ENCODE measurements around the gene RANBP1. TPM values are rescaled to one million over a fixed set of nuclear protein-coding genes. Genes with fewer than 3 reads are reported as not detected.

RANBP1 gene
- total and polyA plus RNA-seq, 2 of the 4 experiments (the other 2 are of a cell fraction) = 173 to 376 TPM

DNA sequence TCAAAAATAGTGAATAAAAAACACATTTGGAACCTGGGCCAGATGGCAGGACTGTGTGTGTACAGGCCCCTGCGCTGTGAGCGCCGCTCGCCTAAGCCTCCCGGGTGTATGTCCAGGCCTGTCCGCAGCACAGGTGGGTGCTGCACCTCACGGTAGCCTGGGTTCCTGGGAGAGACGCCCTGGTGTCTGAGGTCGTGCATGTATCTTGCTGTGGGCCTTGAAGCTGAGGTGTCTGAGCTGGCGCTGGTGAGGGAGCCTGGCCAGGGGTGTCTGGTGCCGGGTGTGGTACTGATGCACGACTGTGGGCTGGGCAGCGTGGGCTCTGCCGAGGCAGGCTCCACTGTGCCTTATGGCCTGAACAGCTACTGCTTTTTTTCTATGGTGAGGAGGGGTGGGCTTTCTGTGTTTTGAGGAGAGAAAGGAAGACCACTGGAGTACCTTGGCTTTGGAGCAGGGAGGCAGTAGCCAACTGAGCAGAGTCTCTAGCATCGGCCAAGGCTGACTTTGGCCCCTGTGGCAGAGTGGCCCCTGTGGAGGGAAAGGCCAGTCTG, 11.5 kb downstream of the RANBP1 start:
- BruUV-seq (replicated peaks) = no TSS peak
- no peak overlapping the region for H3K27ac ChIP-seq (ENCODE audit: insufficient read depth, low read length)
- dilution Hi-C loops (cut with HindIII; ENCODE audit: low sequenced_read_pairs, unreplicated experiment) (no loop called here), intact Hi-C loops (cut with micrococcal nuclease) (no loop called here), in situ Hi-C loops (cut with MboI; ENCODE audit: low sequenced_read_pairs) (no loop called here)
- H2BK15ac ChIP-seq (ENCODE audit: low read depth, low read length) = no peak overlapping the region
- no peak overlapping the region for H3K56ac ChIP-seq (ENCODE audit: extremely low read depth, insufficient read depth, low read length)
- no peak overlapping the region for H4K8ac ChIP-seq (ENCODE audit: low read depth in 2 of 2, low read length in 2 of 2)
- no peak overlapping the region for H3K4ac ChIP-seq (ENCODE audit: low read depth, low read length)
- no peak overlapping the region for H3K14ac ChIP-seq (replicated peaks; ENCODE audit: low read depth, low read length)
- CTCF ChIA-PET = no interaction called here
- H3K23ac ChIP-seq (ENCODE audit: low read depth, low read length) = no peak overlapping the region
- peaks cover 31% of the 10 kb centered on the region for H4K20me1 ChIP-seq (ENCODE audit: insufficient read depth, low read length)
- H2BK20ac ChIP-seq (ENCODE audit: low read depth, low read length) = no peak overlapping the region
- H2BK120ac ChIP-seq (ENCODE audit: low read depth, low read length) = no peak overlapping the region
- no peak overlapping the region for H2AK9ac ChIP-seq (replicated peaks; ENCODE audit: low read depth, low read length, poor library complexity)
- no peak overlapping the region for H3K9ac ChIP-seq (ENCODE audit: low read depth, low read length)
- H3K18ac ChIP-seq (ENCODE audit: low read depth, low read length) = no peak overlapping the region
- no peak overlapping the region for H3K4me3 ChIP-seq (ENCODE audit: insufficient read depth, low read depth, low read length)
- WGBS, 2 experiments (ENCODE audit: extremely low coverage in 2 of 2, insufficient read length in 1 of 2) = 93% methylated on average over 10 of the region's 15 CpGs; no CpG with 5 or more reads in 1 of the 2 experiments
- no peaks in the 10 kb centered on the region for H3K27me3 ChIP-seq (ENCODE audit: control insufficient read depth, insufficient read depth, low read length)
- no peak overlapping the region for H3K4me2 ChIP-seq (ENCODE audit: low read depth, low read length)
- no peak overlapping the region for H2AK5ac ChIP-seq (ENCODE audit: low read depth, low read length)
- H3K4me1 ChIP-seq (ENCODE audit: control insufficient read depth, insufficient read depth, low read length) = peaks cover 4% of the 10 kb centered on the region; the same call in 1 of the 2 replicates
- DNase-seq = no peak
- TF ChIP-seq POLR2A (IDR thresholded peaks at IDR 0.05; ENCODE audit: low read depth, low read length) (no peak), CHD1 (IDR thresholded peaks at IDR 0.05; ENCODE audit: low read depth, low read length) (no peak), RAD21 (IDR thresholded peaks at IDR 0.05; ENCODE audit: low read length) (no peak), MAZ (IDR thresholded peaks at IDR 0.05; ENCODE audit: borderline replicate concordance, low read depth, low read length) (no peak), CTCF (conservative IDR thresholded peaks at IDR 0.05; ENCODE audit: low read depth, low read length) (no peak), FOS (IDR thresholded peaks at IDR 0.05; ENCODE audit: low read depth, low read length) (no peak), NFE2L2 (IDR thresholded peaks at IDR 0.05; ENCODE audit: low read depth, low read length) (no peak), RFX5 (IDR thresholded peaks at IDR 0.05; ENCODE audit: low read depth, low read length) (no peak), BHLHE40 (IDR thresholded peaks at IDR 0.05; ENCODE audit: low read depth, low read length) (no peak), RCOR1 (IDR thresholded peaks at IDR 0.05; ENCODE audit: insufficient replicate concordance, low read length) (no peak), SMC3 (IDR thresholded peaks at IDR 0.05; ENCODE audit: low read depth, low read length) (no peak), CEBPB (IDR thresholded peaks at IDR 0.05; ENCODE audit: low read depth, low read length) (no peak), MXI1 (IDR thresholded peaks at IDR 0.05; ENCODE audit: borderline replicate concordance, low read depth, low read length) (no peak), MAFK (IDR thresholded peaks at IDR 0.05; ENCODE audit: low read depth, low read length) (no peak)
- TF ChIP-seq, protein P1, sequence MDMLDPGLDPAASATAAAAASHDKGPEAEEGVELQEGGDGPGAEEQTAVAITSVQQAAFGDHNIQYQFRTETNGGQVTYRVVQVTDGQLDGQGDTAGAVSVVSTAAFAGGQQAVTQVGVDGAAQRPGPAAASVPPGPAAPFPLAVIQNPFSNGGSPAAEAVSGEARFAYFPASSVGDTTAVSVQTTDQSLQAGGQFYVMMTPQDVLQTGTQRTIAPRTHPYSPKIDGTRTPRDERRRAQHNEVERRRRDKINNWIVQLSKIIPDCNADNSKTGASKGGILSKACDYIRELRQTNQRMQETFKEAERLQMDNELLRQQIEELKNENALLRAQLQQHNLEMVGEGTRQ (IDR thresholded peaks at IDR 0.05; ENCODE audit: low read depth, low read length) = no peak
- TF ChIP-seq, protein P2, sequence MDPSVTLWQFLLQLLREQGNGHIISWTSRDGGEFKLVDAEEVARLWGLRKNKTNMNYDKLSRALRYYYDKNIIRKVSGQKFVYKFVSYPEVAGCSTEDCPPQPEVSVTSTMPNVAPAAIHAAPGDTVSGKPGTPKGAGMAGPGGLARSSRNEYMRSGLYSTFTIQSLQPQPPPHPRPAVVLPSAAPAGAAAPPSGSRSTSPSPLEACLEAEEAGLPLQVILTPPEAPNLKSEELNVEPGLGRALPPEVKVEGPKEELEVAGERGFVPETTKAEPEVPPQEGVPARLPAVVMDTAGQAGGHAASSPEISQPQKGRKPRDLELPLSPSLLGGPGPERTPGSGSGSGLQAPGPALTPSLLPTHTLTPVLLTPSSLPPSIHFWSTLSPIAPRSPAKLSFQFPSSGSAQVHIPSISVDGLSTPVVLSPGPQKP (IDR thresholded peaks at IDR 0.05; ENCODE audit: borderline replicate concordance, low read depth, low read length) = no peak
- no peak overlapping the region for H2AFZ ChIP-seq (replicated peaks; ENCODE audit: low read length, poor library complexity)
- no peaks in the 10 kb centered on the region for H3K9me3 ChIP-seq (ENCODE audit: control insufficient read depth, insufficient read depth, low read length)
- H3K9me1 ChIP-seq (ENCODE audit: insufficient read depth, low read length) = peaks cover 1% of the 10 kb centered on the region; the same call in 1 of the 2 replicates
- POLR2A ChIA-PET (ENCODE audit: unreplicated experiment) = no interaction called here
- H3K79me1 ChIP-seq (ENCODE audit: low read depth in 1 of 2, low read length in 2 of 2) = peaks cover 4 to 23% of the 10 kb centered on the region in 2 experiments; a peak in 3 of 4 replicates
- peaks cover 39% of the 10 kb centered on the region for H3K36me3 ChIP-seq (ENCODE audit: control insufficient read depth, insufficient read depth, low read length)
- H4K5ac ChIP-seq (ENCODE audit: low read depth, low read length) = no peak overlapping the region
- ATAC-seq (ENCODE audit: low read depth) = no peak
- no peak overlapping the region for H4K91ac ChIP-seq (ENCODE audit: insufficient read depth, low read depth, low read length)
- no peak overlapping the region for H2BK5ac ChIP-seq (ENCODE audit: low read depth, low read length, poor library complexity, severe bottlenecking)

All from IMR-90 (cell line).